ENCODE measurements around the gene BICDL2. TPM values are rescaled to one million over a fixed set of nuclear protein-coding genes. Genes with fewer than 3 reads are reported as not detected.

The BICDL2 gene
- total RNA-seq, 4 donors from 2014 or later = 0.31 to 3.1 (median 0.31) TPM; not detected in 1

DNA sequence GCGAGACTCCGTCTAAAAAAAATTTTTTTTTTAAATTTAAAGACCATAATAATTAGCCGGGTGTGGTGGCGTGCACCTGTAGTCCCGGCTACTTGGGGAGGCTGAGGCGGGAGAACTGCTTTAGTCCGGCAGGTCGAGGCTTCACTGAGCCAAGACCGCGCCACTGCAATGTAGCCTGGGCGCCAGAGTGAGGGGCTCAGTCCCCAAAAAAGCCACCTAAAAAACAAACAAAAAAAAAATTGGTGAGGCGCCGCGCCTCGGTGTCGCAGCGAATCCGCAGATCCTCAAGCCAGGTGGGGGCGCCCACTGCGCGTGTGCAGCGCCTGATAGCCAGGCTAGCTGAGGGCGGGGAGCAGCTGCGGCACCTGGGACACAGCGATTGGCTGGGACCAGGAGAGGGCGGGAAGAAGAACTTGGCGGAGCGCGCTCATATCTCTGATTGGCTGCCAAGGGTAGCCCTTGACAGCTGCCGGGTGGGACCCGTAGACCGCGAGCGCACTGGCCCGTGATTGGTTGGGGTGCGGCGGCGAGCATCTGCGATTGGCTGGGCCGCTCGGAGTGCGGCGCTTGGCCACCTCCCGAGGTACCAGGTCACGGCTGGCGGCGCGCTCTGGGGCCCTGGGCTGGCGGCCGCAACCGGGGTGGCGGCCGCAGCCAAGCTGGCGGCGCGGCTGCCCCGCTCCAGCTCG, 33.0 kb downstream of the BICDL2 start:
- ATAC-seq = peak; percentile 99
- Histone ChIP-seq H3K36me3 (no peaks in the 10 kb centered on the region), H3K4me1 (peaks cover 0 to 11% (median 4%) of the 10 kb centered on the region in 3 donors), H3K27ac (peak overlapping the region in 1 of 4 donors; percentile 71), H3K9me3 (no peaks in the 10 kb centered on the region), H3K4me3 (peak overlapping the region in 1 of 2 donors; percentile 44), H3K27me3 (peaks cover 66% of the 10 kb centered on the region)
- WGBS, 2 donors (ENCODE audit: low coverage in 1 of 2) = 2 to 14% methylated on average over 9 to 17 of the region's 58 CpGs
- TF ChIP-seq CTCF (IDR thresholded peaks at IDR 0.05) = peak in 3 of 4 experiments; percentile 38 to 82 (median 52)
- no peak for TF ChIP-seq POLR2A (IDR thresholded peaks at IDR 0.05)
- TF ChIP-seq EP300 (IDR thresholded peaks at IDR 0.05) = no peak
- TF ChIP-seq POLR2AphosphoS5 (IDR thresholded peaks at IDR 0.05) = peak; percentile 58

DNA sequence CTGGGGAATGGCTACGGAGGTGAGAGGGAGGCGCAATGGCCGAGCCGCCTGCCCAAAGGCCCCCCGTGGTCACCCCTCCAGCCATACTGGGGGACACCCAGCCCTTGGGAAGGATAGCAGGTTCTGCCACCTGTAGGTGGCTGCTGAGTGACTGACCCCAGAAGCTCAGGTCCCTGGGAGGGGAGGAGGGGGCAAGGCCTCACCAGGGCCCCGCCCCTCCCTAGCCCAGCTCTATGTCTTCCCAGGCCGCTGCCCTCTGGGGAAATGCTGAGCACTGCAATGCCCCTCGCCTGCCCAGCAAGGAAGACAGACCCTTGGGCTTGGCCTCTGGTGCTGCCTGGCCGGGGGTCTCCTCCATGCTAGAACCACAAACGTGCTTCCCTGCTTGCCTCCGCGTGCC, 35.4 kb downstream of the BICDL2 start:
- H3K27me3 ChIP-seq = peaks cover 64% of the 10 kb centered on the region
- peaks cover 0 to 11% (median 4%) of the 10 kb centered on the region in 3 donors for H3K4me1 ChIP-seq
- no peak for TF ChIP-seq EP300 (IDR thresholded peaks at IDR 0.05)
- no peak for TF ChIP-seq CTCF (IDR thresholded peaks at IDR 0.05)
- TF ChIP-seq POLR2A (IDR thresholded peaks at IDR 0.05) = no peak
- no peak for TF ChIP-seq POLR2AphosphoS5 (IDR thresholded peaks at IDR 0.05)
- H3K27ac ChIP-seq = no peak overlapping the region
- H3K36me3 ChIP-seq = no peaks in the 10 kb centered on the region
- WGBS, 2 donors (ENCODE audit: low coverage in 1 of 2) = no CpG with 5 or more reads among the region's 12 CpGs
- ATAC-seq = no peak
- H3K4me3 ChIP-seq = no peak overlapping the region
- no peaks in the 10 kb centered on the region for H3K9me3 ChIP-seq

DNA sequence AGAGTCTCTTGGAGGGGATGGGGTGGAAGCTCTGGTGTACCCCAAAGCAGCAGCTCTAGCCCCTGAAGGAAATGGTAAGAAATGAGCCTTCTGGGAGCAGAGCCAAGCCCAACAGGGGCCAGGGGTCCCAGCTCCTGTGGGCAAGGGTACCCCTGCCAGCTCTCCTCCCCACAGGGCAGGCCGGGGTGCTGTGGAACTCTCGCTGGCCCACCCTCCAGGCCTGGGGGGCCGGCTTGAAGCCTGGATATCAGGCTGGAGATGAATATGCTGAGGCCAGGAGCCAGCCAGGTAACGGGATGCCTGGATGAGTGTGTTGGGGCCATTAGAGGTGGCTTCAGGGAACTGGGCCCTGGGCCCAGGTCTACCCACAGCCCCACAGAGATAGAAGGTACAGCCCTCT, 36.2 kb downstream of the BICDL2 start:
- Histone ChIP-seq H3K4me3 (no peak overlapping the region), H3K36me3 (no peaks in the 10 kb centered on the region), H3K4me1 (peaks cover 0 to 11% (median 4%) of the 10 kb centered on the region in 3 donors), H3K9me3 (no peaks in the 10 kb centered on the region), H3K27ac (no peak overlapping the region), H3K27me3 (peaks cover 64% of the 10 kb centered on the region)
- WGBS, 2 donors (ENCODE audit: low coverage in 1 of 2) = 76% methylated on average over 2 of the region's 4 CpGs; no CpG with 5 or more reads in 1 of the 2 donors
- ATAC-seq = no peak
- no peak for TF ChIP-seq CTCF (IDR thresholded peaks at IDR 0.05)
- no peak for TF ChIP-seq POLR2AphosphoS5 (IDR thresholded peaks at IDR 0.05)
- no peak for TF ChIP-seq POLR2A (IDR thresholded peaks at IDR 0.05)
- no peak for TF ChIP-seq EP300 (IDR thresholded peaks at IDR 0.05)

- Histone ChIP-seq H3K36me3 (no peaks in the 10 kb centered on the region), H3K9me3 (no peaks in the 10 kb centered on the region), H3K27me3 (peaks cover 64% of the 10 kb centered on the region), H3K4me3 (no peak overlapping the region), H3K4me1 (peaks cover 0 to 9% (median 2%) of the 10 kb centered on the region in 3 donors), H3K27ac (no peak overlapping the region)
- no peak for ATAC-seq
- TF ChIP-seq CTCF (IDR thresholded peaks at IDR 0.05) (no peak), EP300 (IDR thresholded peaks at IDR 0.05) (no peak), POLR2AphosphoS5 (IDR thresholded peaks at IDR 0.05) (no peak), POLR2A (IDR thresholded peaks at IDR 0.05) (no peak)
- WGBS, 2 donors (ENCODE audit: low coverage in 1 of 2) = 75 to 82% methylated on average over 6 of the region's 6 CpGs
Observed at GRCh38 chr16:2999929-3000328, 36.8 kb downstream of the BICDL2 start.

- no peak for TF ChIP-seq EP300 (IDR thresholded peaks at IDR 0.05)
- no peak for TF ChIP-seq POLR2AphosphoS5 (IDR thresholded peaks at IDR 0.05)
- TF ChIP-seq POLR2A (IDR thresholded peaks at IDR 0.05) = no peak
- no peak for TF ChIP-seq CTCF (IDR thresholded peaks at IDR 0.05)
- Histone ChIP-seq H3K27me3 (peaks cover 60% of the 10 kb centered on the region), H3K9me3 (no peaks in the 10 kb centered on the region), H3K4me1 (no peaks in the 10 kb centered on the region), H3K36me3 (no peaks in the 10 kb centered on the region), H3K4me3 (no peak overlapping the region), H3K27ac (no peak overlapping the region)
- no peak for ATAC-seq
- WGBS, 2 donors (ENCODE audit: low coverage in 1 of 2) = no CpG with 5 or more reads among the region's 13 CpGs
Observed at GRCh38 chr16:2996298-2996697, 40.4 kb downstream of the BICDL2 start.

All from gastroesophageal sphincter (tissue), 4 donors.